BJ (cell line): ENCODE data around the gene SMCO1. TPM values are rescaled to one million over a fixed set of nuclear protein-coding genes. Genes with fewer than 3 reads are reported as not detected.
"Not testable (repeated sequence)": the region's sequence is repeated elsewhere in the genome, so short reads cannot be mapped to it uniquely, and the experiment has no call there.

ENCODE experiments used
- CTCF ChIA-PET: fragments of 350-600 bp; formaldehyde crosslinking; extraction: SDS; loops from one replicate; lab custom pipeline; 2021; ENCODE audit warnings: antibody characterized with exemption, inconsistent platforms; lab: Yijun Ruan, JAX
- POLR2A ChIA-PET: fragments of 300-600 bp; sonication (Branson Sonifier 250); formaldehyde crosslinking; extraction: SDS; loops from one replicate; lab custom pipeline; 2021; ENCODE audit warnings: antibody characterized with exemption; lab: Charles Lee
- DNase-seq: peaks from one replicate; pipeline ENCODE4 v3.0.0-alpha.2; 2011; ENCODE audit warnings: low read depth
- H3K27me3 ChIP-seq: 2 replicates; pipeline ENCODE4 v1.6.0; 2011; ENCODE audit warnings: low read length; ENCODE audit not compliant: control insufficient read depth, insufficient read depth
- H3K36me3 ChIP-seq: 2 replicates; pipeline ENCODE4 v1.5.1; 2011; ENCODE audit warnings: low read length; ENCODE audit not compliant: control insufficient read depth, insufficient read depth
- H3K4me3 ChIP-seq: 2 replicates; pipeline ENCODE4 v1.5.1; 2011; ENCODE audit warnings: low read depth, mild to moderate bottlenecking, control low read depth, low read length
- CTCF ChIP-seq: IDR thresholded peaks from 2 replicates; pipeline ENCODE4 v1.5.1; 2011; ENCODE audit warnings: low read depth, mild to moderate bottlenecking, control low read depth, inconsistent platforms, low read length, moderate library complexity; ENCODE audit not compliant: insufficient read depth
- polyA plus RNA-seq: library from polyadenylated mRNA; depleted of rRNA; stranded (reverse); fragments of >200 nt; gene quantifications from 2 replicates; pipeline ENCODE4 v1.2.3, GENCODE V29; 2011

The SMCO1 gene
- polyA plus RNA-seq, 1 experiment = not detected

DNA sequence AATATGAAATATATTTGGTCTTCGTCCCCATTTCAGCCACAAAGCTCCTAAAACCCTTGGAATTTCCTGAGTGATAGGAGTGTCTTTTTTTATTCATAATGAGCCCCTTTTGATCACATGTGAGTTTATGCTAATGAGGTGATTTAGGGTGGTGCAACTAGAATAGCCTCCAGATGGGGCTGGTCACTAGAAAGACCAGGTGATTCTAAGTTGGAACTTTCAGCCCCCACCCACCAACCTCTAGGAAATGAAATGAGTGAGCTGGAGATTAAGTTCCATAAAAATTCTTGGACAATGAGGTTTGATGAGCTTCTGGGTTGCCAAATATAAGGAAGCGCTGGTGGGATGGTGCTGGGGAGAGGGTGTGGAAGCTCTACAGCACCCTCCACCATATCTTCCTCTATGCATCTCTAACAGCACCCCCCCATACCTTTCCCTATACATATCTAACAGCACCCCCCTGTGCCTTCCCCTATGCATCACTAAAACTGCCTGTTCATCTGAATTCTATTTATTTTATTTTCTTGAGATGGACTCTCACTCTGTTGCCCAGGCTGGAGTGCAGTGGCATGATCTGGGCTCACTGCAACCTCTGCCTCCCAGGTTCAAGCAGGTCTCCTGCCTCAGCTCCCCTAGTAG, 2.1 kb upstream of the SMCO1 start:
- CTCF ChIA-PET = interaction anchor here (1.0 to 4.2 kb wide), 4 partner anchors 12 to 491 kb away, joined by 3 to 19 read pairs (median 16); no protein-coding TSS in a partner anchor

DNA sequence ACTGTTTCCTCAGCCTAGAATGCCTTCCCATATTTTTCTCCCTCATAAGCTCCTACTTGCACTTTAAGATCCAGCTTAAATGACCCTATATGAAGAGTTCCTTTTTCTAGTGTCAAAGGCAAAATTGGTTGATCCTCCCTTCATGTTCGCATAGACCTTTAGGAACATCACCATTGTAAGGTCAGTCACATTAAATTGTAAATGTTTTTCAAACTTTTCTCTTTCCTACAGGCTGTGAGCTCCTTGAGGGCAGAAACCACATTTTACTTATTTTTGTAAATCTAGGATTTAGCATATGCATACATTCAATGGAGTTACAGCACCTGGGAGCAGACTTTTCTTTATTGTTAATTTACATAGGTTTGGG, 813 bp downstream of the SMCO1 start:
- POLR2A ChIA-PET = no interaction called here
- H3K4me3 ChIP-seq = no peak overlapping the region
- DNase-seq = no peak
- CTCF ChIA-PET = interaction anchor here (4.2 kb wide), 1 partner anchor 260 kb away, joined by 19 read pairs; no protein-coding TSS in a partner anchor
- H3K36me3 ChIP-seq = no peaks in the 10 kb centered on the region
- no peaks in the 10 kb centered on the region for H3K27me3 ChIP-seq
- no peak for TF ChIP-seq CTCF

More for the DNA sequence above, 2.1 kb upstream of the SMCO1 start:
- POLR2A ChIA-PET = no interaction called here
- H3K4me3 ChIP-seq = no peak overlapping the region
- DNase-seq = no peak
- H3K36me3 ChIP-seq = no peaks in the 10 kb centered on the region
- no peak for TF ChIP-seq CTCF
- H3K27me3 ChIP-seq = no peaks in the 10 kb centered on the region

DNA sequence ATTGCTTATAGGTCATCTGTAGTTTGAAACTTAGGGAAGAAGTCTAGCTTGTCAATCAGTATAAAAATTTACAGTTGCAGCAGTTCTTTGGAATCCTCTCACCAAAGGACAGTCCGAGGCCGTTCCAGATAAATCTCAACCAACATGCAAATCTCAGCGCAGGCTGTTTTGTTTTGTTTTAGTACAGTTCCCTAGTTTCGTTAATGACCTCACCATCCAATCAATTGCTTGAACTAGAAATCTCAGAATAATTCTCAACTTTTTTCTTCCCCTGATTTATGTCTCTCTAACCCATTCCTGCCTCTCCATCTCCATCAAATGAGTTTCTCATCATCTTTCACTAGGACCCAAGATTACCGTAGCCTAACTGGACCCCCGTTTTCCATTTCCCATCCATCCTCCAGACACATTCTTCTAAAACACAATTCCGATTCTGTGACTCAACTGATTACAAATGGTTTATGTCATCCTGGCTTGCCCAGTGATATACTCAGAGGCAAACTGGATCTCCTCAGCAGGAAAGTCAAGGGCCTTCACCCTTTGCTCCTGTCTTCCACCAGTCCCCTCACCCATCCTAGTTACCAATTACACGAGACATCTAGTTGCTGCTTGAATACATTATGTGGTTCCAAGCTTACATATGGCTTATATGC, 1.3 kb downstream of the SMCO1 start:
- TF ChIP-seq CTCF = no peak
- DNase-seq = no peak
- Histone ChIP-seq H3K27me3 (no peaks in the 10 kb centered on the region), H3K36me3 (no peaks in the 10 kb centered on the region), H3K4me3 (no peak overlapping the region)
- CTCF ChIA-PET = interaction anchor here (0.6 to 4.2 kb wide), 4 partner anchors 9 to 260 kb away, joined by 3 to 19 read pairs (median 5); no protein-coding TSS in a partner anchor
- POLR2A ChIA-PET = no interaction called here

DNA sequence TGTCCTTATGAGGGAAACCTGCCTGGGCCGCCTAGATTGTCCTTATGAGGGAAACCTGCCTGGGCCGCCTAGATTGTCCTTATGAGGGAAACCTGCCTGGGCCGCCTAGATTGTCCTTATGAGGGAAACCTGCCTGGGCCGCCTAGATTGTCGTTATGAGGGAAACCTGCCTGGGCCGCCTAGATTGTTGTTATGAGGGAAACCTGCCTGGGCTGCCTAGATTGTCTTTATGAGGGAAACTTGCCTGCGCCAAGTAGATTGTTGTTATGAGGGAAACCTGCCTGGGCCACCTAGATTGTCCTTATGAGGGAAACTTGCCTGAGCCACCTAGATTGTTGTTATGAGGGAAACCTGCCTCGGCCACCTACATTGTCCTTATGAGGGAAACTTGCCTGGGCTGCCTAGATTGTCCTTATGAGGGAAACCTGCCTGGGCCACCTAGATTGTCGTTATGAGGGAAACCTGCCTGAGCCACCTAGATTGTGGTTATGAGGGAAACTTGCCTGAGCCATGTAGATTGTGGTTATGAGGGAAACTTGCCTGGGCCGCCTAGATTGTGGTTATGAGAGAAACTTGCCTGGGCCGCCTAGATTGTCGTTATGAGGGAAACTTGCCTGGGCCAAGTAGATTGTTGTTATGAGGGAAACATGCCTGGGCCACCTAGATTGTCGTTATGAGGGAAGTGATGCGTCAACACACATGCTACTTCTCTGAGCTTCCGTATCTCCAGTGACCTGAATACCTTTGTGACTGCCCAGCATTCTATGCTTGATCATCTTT, 3.3 kb downstream of the SMCO1 start:
- DNase-seq, H3K27me3 ChIP-seq, H3K36me3 ChIP-seq, H3K4me3 ChIP-seq, POLR2A ChIA-PET: not testable (repeated sequence)
- CTCF ChIA-PET = interaction anchor here (1.2 to 1.7 kb wide), 2 partner anchors 18 to 258 kb away, joined by 3 to 5 read pairs; no protein-coding TSS in a partner anchor

DNA sequence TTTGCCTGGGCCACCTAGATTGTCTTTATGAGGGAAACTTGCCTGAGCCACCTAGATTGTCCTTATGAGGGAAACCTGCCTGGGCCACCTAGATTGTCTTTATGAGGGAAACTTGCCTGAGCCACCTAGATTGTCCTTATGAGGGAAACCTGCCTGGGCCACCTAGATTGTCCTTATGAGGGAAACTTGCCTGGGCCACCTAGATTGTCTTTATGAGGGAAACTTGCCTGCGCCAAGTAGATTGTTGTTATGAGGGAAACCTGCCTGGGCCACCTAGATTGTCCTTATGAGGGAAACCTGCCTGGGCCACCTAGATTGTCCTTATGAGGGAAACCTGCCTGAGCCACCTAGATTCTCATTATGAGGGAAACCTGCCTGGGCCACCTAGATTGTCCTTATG, 4.0 kb downstream of the SMCO1 start:
- CTCF ChIA-PET = interaction anchor here (1.7 kb wide), 1 partner anchor 13 kb away, joined by 4 read pairs; no protein-coding TSS in a partner anchor
- POLR2A ChIA-PET, H3K4me3 ChIP-seq, H3K36me3 ChIP-seq, DNase-seq, H3K27me3 ChIP-seq: not testable (repeated sequence)

- Histone ChIP-seq H3K27me3 (no peaks in the 10 kb centered on the region), H3K36me3 (no peaks in the 10 kb centered on the region), H3K4me3 (no peak overlapping the region)
- no peak for TF ChIP-seq CTCF
- DNase-seq = no peak
- ChIA-PET CTCF (interaction anchor here (1.7 to 2.3 kb wide), 2 partner anchors 16 to 22 kb away, joined by 4 to 11 read pairs; no protein-coding TSS in a partner anchor), POLR2A (no interaction called here)
These were observed 8.5 kb downstream of the SMCO1 start for GRCh38 chr3:196506687-196507086.
